Keratinocyte (primary cell): ENCODE data around the gene CSMD2. TPM values are rescaled to one million over a fixed set of nuclear protein-coding genes. Genes with fewer than 3 reads are reported as not detected.

Source experiments
- DNase-seq: peaks from one replicate; pipeline ENCODE4 v3.0.0-alpha.2; 2011; ENCODE audit warnings: low read depth, missing footprints, low spot score
- FAIRE-seq: peaks from 2 replicates; lab custom pipeline; 2011; peaks lifted over from hg19 to GRCh38; lab: Jason Lieb, UNC
- H2AFZ ChIP-seq: 2 replicates; pipeline ENCODE4 v1.6.0; 2012; ENCODE audit warnings: low read length, control low read depth, inconsistent platforms; ENCODE audit not compliant: control insufficient read depth
- H3K27ac ChIP-seq: 2 replicates; pipeline ENCODE4 v1.5.1; 2011; ENCODE audit warnings: low read length; ENCODE audit not compliant: control insufficient read depth, insufficient read depth
- H3K27me3 ChIP-seq: 3 replicates; pipeline ENCODE4 v1.6.0; 2011; ENCODE audit warnings: low read length; ENCODE audit not compliant: control insufficient read depth, insufficient read depth; ENCODE audit errors: extremely low read depth
- H3K36me3 ChIP-seq, 2 experiments: 2 replicates in 1 of 2; 3 replicates in 1 of 2; pipeline ENCODE4 v1.5.1; 2011; ENCODE audit warnings: low read length in 2 of 2, mild to moderate bottlenecking in 1 of 2; ENCODE audit not compliant: control insufficient read depth in 2 of 2, insufficient read depth in 2 of 2; ENCODE audit errors: extremely low read depth in 1 of 2
- H3K4me1 ChIP-seq: 3 replicates; pipeline ENCODE4 v1.5.1; 2011; ENCODE audit warnings: low read length; ENCODE audit not compliant: control insufficient read depth, insufficient read depth; ENCODE audit errors: extremely low read depth
- H3K4me2 ChIP-seq: 3 replicates; pipeline ENCODE4 v1.6.0; 2011; ENCODE audit warnings: low read depth, low read length; ENCODE audit not compliant: control insufficient read depth, insufficient read depth; ENCODE audit errors: extremely low read depth
- H3K4me3 ChIP-seq, 3 experiments: fragments of 200-600 bp in 1 of 3; sonication (generic) in 1 of 3; 2 replicates in 2 of 3; 3 replicates in 1 of 3; pipeline ENCODE4 v1.5.1; 2011 to 2016; ENCODE audit warnings: low read length in 3 of 3, mild to moderate bottlenecking in 3 of 3, control low read depth in 2 of 3, inconsistent platforms in 1 of 3, low read depth in 1 of 3, mixed read lengths in 1 of 3, mixed run types in 1 of 3, moderate library complexity in 1 of 3; ENCODE audit not compliant: control insufficient read depth in 2 of 3, insufficient read depth in 2 of 3; ENCODE audit errors: extremely low read depth in 1 of 3
- H3K79me2 ChIP-seq: 2 replicates; pipeline ENCODE4 v1.6.0; 2012; ENCODE audit warnings: low read length; ENCODE audit not compliant: control insufficient read depth, insufficient read depth
- H3K9ac ChIP-seq: 3 replicates; pipeline ENCODE4 v1.6.0; 2011; ENCODE audit warnings: low read length; ENCODE audit not compliant: control insufficient read depth, insufficient read depth; ENCODE audit errors: extremely low read depth
- H3K9me1 ChIP-seq: 3 replicates; pipeline ENCODE4 v1.6.0; 2011; ENCODE audit warnings: low read length; ENCODE audit not compliant: control insufficient read depth, insufficient read depth; ENCODE audit errors: extremely low read depth
- H3K9me3 ChIP-seq: 2 replicates; pipeline ENCODE4 v1.5.1; 2012; ENCODE audit warnings: low read depth, low read length; ENCODE audit not compliant: control insufficient read depth
- H4K20me1 ChIP-seq: 3 replicates; pipeline ENCODE4 v1.6.0; 2011; ENCODE audit warnings: low read length; ENCODE audit not compliant: control insufficient read depth, insufficient read depth; ENCODE audit errors: extremely low read depth
- EZH2 ChIP-seq: IDR thresholded peaks from one replicate; pipeline ENCODE4 v1.6.1; 2012; ENCODE audit warnings: inconsistent platforms, mild to moderate bottlenecking, low read length, moderate library complexity
- dilution Hi-C: fragments of 300-500 bp; cut with MboI; formaldehyde crosslinking; loops from one replicate; pipeline ENCODE4 v1.7.0; 2020; ENCODE audit warnings: low sequenced_read_pairs; ENCODE audit not compliant: extremely low pct_ligation_motif_present
- polyA plus RNA-seq, 5 experiments: library from polyadenylated mRNA; depleted of rRNA in 3 of 5; stranded (reverse) in 3 of 5; stranded (forward) in 1 of 5; unstranded in 1 of 5; fragments of >200 nt; gene quantifications; 1 replicate in 1 of 5; 2 replicates in 3 of 5; 3 replicates in 1 of 5; pipeline versions ENCODE4 v1.2.1 to v1.2.3, GENCODE V29; 2011 to 2012; ENCODE audit warnings: missing spikeins in 2 of 5, low read depth in 1 of 5, low replicate concordance in 1 of 5
- TF ChIP-seq, protein P1 (sequence below), 3 experiments: IDR thresholded peaks in 1 of 3; conservative IDR thresholded peaks in 1 of 3; optimal IDR thresholded peaks in 1 of 3; 2 replicates in 2 of 3; 3 replicates in 1 of 3; pipeline versions ENCODE3 to v1.5.1; 2011; ENCODE audit warnings: low read length in 3 of 3, mild to moderate bottlenecking in 3 of 3, moderate library complexity in 2 of 3, control low read depth in 1 of 3, inconsistent platforms in 1 of 3; ENCODE audit not compliant: insufficient read depth in 2 of 3; ENCODE audit errors: extremely low read depth in 1 of 3

Gene CSMD2
- polyA plus RNA-seq, 1 donor (not counting 4 experiments of a cell fraction or from before 2014, with no cell fraction given), result 2.0 TPM

DNA sequence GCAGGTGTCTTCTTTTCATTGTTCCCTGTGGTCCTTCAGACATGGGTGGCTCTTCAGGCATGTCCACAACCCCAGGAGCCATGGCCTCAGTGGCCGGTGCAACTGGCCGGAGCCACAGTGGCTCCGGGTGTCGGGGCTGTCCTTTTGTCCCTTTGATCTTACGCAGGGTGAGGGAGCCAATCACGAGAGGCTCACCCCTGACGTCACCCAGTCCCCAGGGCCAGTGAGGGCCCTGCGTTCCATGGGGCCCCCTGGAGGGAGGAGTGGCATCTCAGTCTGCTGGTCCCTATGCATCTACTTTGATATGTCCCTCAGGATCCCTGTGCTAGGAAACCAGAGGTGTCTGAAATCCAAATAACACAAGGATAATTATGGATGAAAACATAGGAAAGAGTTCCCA, 663.3 kb downstream of the CSMD2 start:
- DNase-seq, result no peak
- H4K20me1 ChIP-seq, result no peaks in the 10 kb centered on the region
- H3K4me3 ChIP-seq, result no peak overlapping the region
- no peaks in the 10 kb centered on the region for H3K9me1 ChIP-seq
- no peak overlapping the region for H3K9ac ChIP-seq
- no peaks in the 10 kb centered on the region for H3K36me3 ChIP-seq
- no peak for TF ChIP-seq EZH2
- TF ChIP-seq, protein P1, sequence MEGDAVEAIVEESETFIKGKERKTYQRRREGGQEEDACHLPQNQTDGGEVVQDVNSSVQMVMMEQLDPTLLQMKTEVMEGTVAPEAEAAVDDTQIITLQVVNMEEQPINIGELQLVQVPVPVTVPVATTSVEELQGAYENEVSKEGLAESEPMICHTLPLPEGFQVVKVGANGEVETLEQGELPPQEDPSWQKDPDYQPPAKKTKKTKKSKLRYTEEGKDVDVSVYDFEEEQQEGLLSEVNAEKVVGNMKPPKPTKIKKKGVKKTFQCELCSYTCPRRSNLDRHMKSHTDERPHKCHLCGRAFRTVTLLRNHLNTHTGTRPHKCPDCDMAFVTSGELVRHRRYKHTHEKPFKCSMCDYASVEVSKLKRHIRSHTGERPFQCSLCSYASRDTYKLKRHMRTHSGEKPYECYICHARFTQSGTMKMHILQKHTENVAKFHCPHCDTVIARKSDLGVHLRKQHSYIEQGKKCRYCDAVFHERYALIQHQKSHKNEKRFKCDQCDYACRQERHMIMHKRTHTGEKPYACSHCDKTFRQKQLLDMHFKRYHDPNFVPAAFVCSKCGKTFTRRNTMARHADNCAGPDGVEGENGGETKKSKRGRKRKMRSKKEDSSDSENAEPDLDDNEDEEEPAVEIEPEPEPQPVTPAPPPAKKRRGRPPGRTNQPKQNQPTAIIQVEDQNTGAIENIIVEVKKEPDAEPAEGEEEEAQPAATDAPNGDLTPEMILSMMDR (optimal IDR thresholded peaks at IDR 0.05 in 1 of 3, IDR thresholded peaks at IDR 0.05 in 1 of 3, conservative IDR thresholded peaks at IDR 0.05 in 1 of 3; ENCODE audit: extremely low read depth in 1 of 3, insufficient read depth in 2 of 3, low read length in 3 of 3), result no peak
- peaks cover 14% of the 10 kb centered on the region for H3K4me1 ChIP-seq
- no peak overlapping the region for H3K4me2 ChIP-seq
- H2AFZ ChIP-seq, result no peak overlapping the region
- FAIRE-seq, result no peak
- dilution Hi-C loops, result no loop called here
- no peaks in the 10 kb centered on the region for H3K9me3 ChIP-seq
- H3K27ac ChIP-seq, result no peak overlapping the region
- no peaks in the 10 kb centered on the region for H3K27me3 ChIP-seq
- H3K79me2 ChIP-seq, result no peaks in the 10 kb centered on the region

DNA sequence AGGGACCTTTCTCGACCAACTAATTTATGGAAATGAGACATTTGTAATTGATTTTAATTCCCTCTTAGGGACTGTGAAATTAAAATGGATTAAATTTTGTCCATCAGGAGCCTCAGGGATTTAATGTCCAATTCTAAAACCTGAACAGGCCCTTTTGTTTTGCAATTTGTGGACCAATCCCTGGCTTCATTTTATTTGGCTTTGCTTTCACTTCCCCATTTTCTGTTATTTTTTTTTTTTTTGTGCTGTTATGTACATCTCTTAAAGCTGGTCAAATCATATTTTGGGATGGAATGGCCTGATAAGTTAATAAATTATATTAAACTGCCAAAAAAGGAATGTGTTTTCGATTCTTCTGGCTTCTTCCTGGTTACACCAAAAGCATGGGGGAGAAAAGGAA, 663.7 kb downstream of the CSMD2 start:
- Histone ChIP-seq H3K9ac (no peak overlapping the region), H3K27ac (no peak overlapping the region), H3K36me3 (no peaks in the 10 kb centered on the region), H3K9me3 (peaks cover 3% of the 10 kb centered on the region), H3K4me2 (no peak overlapping the region), H3K4me1 (peaks cover 14% of the 10 kb centered on the region), H3K27me3 (no peaks in the 10 kb centered on the region), H3K79me2 (no peaks in the 10 kb centered on the region), H3K9me1 (no peaks in the 10 kb centered on the region), H4K20me1 (no peaks in the 10 kb centered on the region), H3K4me3 (no peak overlapping the region), H2AFZ (no peak overlapping the region)
- dilution Hi-C loops, result no loop called here
- TF ChIP-seq, protein P1 (optimal IDR thresholded peaks at IDR 0.05 in 1 of 3, IDR thresholded peaks at IDR 0.05 in 1 of 3, conservative IDR thresholded peaks at IDR 0.05 in 1 of 3; ENCODE audit: extremely low read depth in 1 of 3, insufficient read depth in 2 of 3, low read length in 3 of 3), result no peak
- TF ChIP-seq EZH2, result no peak
- FAIRE-seq (no peak), DNase-seq (no peak)
